HG03432 (cell line): ENCODE measurements around the gene PSAPL1.
"Not testable (repeated sequence)": the region's sequence is repeated elsewhere in the genome, so short reads cannot be mapped to it uniquely, and the experiment has no call there.

Experiments used
- ATAC-seq: cut with Tn5 transposase; IDR thresholded peaks from one replicate; pipeline ENCODE4 v1.9.1; 2021; ENCODE audit warnings: mild to moderate bottlenecking, moderate library complexity; ENCODE audit not compliant: unreplicated experiment

Gene PSAPL1

GRCh38 chr4:7459471-7459870 is 24.7 kb upstream of the PSAPL1 start:
- no peak for ATAC-seq

GRCh38 chr4:7458477-7458876 is 23.7 kb upstream of the PSAPL1 start:
- ATAC-seq, result no peak

- no peak for ATAC-seq
These were observed 23.3 kb upstream of the PSAPL1 start for GRCh38 chr4:7458066-7458425.

GRCh38 chr4:7457201-7458065 is 22.7 kb upstream of the PSAPL1 start:
- ATAC-seq, result no peak

GRCh38 chr4:7452802-7453201 is 18.1 kb upstream of the PSAPL1 start:
- not testable (repeated sequence) for ATAC-seq

GRCh38 chr4:7451800-7452199 is 17.1 kb upstream of the PSAPL1 start:
- no peak for ATAC-seq

GRCh38 chr4:7451434-7451789 is 16.7 kb upstream of the PSAPL1 start:
- ATAC-seq, result no peak

GRCh38 chr4:7450775-7451433 is 16.2 kb upstream of the PSAPL1 start:
- no peak for ATAC-seq

- no peak for ATAC-seq
These were observed 13.3 kb upstream of the PSAPL1 start for GRCh38 chr4:7448036-7448435.

- ATAC-seq, result no peak
These were observed 12.5 kb upstream of the PSAPL1 start for GRCh38 chr4:7447236-7447635.

GRCh38 chr4:7444731-7445130 is 10.0 kb upstream of the PSAPL1 start:
- ATAC-seq, result no peak

- no peak for ATAC-seq
These were observed 9.6 kb upstream of the PSAPL1 start for GRCh38 chr4:7444314-7444713.

- no peak for ATAC-seq
These were observed 7.9 kb upstream of the PSAPL1 start for GRCh38 chr4:7442574-7443162.

- ATAC-seq, result no peak
These were observed 6.5 kb upstream of the PSAPL1 start for GRCh38 chr4:7441201-7441600.

GRCh38 chr4:7439699-7440098 is 5.0 kb upstream of the PSAPL1 start:
- ATAC-seq, result no peak

- ATAC-seq, result no peak
These were observed 1.5 kb upstream of the PSAPL1 start for GRCh38 chr4:7436256-7436655.

GRCh38 chr4:7435471-7436061 is 836 bp upstream of the PSAPL1 start:
- ATAC-seq, result no peak

- no peak for ATAC-seq
These were observed 477 bp downstream of the PSAPL1 start for GRCh38 chr4:7434141-7434765.

- no peak for ATAC-seq
These were observed 1.2 kb downstream of the PSAPL1 start for GRCh38 chr4:7433376-7434140.

GRCh38 chr4:7432531-7433375 is 2.0 kb downstream of the PSAPL1 start:
- no peak for ATAC-seq
